Measurements from ENCODE around the gene PHYKPL.

DNA sequence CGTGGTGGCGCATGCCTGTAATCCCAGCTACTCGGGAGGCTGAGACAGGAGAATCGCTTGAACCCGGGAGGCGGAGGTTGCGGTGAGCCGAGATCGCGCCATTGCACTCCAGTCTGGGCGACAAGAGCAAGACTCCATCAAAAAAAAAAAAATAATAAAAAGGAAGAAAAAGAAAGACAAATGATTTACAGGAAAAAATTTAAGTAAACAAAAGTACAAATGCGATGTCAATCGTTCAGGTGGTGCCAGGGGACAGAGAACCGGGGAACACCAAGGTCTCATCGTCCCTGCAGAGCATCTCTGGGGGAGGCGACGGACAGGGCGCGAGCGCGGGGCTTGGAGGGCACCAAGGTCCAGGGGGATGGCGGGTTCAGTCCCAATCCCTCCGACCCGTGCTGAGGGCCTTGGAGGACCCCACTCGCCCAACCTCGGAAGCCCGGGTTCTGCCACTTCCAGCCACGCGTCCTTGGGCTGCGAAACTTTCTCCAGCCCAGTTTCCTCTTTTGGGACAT is 28.9 kb downstream of the PHYKPL start:
- TF ChIP-seq, protein P1, sequence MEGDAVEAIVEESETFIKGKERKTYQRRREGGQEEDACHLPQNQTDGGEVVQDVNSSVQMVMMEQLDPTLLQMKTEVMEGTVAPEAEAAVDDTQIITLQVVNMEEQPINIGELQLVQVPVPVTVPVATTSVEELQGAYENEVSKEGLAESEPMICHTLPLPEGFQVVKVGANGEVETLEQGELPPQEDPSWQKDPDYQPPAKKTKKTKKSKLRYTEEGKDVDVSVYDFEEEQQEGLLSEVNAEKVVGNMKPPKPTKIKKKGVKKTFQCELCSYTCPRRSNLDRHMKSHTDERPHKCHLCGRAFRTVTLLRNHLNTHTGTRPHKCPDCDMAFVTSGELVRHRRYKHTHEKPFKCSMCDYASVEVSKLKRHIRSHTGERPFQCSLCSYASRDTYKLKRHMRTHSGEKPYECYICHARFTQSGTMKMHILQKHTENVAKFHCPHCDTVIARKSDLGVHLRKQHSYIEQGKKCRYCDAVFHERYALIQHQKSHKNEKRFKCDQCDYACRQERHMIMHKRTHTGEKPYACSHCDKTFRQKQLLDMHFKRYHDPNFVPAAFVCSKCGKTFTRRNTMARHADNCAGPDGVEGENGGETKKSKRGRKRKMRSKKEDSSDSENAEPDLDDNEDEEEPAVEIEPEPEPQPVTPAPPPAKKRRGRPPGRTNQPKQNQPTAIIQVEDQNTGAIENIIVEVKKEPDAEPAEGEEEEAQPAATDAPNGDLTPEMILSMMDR (IDR thresholded peaks at IDR 0.05): no peak
- no peak for TF ChIP-seq POLR2A (IDR thresholded peaks at IDR 0.05)
